Measurements from ENCODE around the gene COX19.

COX19 gene, protein sequence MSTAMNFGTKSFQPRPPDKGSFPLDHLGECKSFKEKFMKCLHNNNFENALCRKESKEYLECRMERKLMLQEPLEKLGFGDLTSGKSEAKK

DNA sequence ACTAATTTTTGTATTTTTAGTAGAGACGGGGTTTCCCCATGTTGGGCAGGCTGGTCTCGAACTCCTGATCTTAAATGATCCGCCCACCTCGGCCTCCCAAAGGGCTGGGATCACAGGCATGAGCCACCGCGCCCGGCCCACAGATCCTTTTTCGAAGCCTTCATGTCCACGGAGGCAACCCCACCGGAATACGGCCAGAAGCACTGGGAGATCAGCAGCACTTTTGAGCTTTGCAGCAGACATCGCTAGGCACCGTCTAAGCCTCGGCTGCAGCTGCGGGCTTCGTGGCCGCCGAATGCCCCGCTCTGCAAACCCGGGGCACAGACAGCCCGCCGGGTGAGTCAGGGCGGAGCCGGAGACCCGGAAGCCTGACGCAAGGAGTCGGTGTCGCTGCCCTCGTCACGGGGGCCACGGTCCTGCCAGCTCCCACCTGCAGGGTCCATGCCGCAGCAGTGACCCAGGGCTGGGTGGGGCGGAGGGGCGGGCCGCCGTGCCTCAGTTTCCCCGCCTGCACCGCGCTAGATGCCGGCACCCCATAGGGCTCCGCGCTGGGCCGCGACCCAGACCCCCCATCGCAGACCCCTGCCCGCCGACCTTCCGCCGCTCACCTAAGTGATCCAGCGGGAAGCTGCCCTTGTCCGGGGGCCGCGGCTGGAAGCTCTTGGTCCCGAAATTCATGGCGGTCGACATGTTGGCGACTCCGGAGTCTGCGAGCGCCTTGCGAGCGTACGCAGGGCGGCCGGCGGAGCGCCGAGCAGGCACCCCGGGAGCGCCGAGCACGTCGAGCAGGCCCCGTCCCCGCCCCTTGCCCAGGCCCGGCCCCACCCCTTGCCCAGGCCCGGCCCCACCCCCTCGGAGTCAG lies at the start of gene COX19:
TSS of gene COX19 (minus strand) at position 730 of the 862 bp plus-strand sequence. CDS start at position 690, 40 bp downstream.
- DNase-seq: peak; percentile 89

DNA sequence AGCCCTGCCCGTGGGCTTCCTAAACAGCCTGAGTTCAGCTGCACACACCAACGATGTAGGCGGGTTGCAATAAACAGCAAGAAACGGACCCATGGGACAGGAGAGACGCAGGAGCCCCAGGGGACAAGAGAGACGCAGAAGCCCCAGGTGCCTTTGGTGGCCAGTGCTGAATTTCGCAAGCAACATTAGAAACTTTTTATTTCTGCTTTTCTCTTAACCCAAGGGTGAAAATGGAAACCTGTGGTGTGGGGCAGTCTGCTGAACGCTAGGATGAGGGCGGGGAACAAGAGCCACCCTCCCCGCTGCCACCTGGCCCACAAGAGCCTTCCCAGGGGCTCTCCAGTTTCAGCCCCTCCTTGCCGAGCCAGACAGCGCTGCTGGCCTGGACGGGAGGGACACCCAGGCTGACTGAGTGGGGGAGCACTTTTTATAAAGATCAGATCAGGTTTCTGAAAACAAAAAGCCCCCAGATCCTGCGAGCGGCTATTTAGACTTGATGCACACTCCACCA lies 49.0 kb upstream of the COX19 start:
- no peak for DNase-seq

DNA sequence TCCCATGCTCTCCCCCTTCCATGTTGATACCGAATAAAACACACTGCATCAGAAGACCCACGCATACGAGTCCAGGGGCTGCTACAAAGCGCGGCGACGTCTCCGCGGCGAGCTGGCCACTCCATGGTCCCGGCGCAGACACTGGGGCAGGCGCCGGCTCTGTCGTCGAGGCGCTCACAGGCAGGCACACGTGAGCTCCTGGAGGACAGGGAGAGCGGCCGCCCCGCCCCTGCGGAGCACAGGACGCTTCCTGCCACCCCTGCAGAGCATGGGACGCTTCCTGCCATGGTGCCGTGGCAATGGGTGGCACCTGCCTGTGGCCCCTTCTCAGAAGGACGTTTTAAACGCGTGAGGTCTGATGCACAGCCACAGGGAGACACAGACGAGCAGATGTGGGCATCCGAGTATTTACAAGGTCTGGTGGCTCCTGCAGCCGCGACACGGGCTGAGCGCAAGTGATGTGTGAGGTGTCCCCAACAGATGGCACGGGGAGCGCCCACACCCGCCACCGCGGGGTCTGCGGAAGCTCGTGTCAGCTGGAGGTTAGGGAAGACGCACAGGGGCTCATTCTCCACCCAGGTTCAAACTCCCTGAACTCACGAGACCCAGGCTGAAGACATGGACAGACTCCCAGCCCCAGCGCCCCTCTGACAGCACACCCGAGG lies 47.6 kb upstream of the COX19 start:
- DNase-seq: no peak

DNA sequence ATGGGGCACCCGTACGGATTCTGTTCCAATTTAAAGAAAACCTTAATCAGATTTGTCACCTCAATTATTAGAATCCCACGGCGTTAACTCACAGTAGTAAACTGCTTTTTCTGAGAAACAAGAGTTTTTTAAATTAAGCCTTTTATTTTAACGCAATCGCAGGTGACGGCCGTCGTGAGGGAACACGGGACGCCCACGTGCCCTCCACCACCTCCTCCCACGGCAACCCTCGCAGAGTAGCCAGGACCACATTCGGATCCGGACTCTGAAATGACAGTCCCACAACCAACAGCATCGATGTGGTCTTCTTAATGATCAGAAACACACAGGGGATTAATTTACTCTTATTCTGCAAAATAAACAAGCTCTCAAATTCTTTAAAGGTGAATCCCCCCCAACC lies 47.0 kb upstream of the COX19 start:
- no peak for DNase-seq

DNA sequence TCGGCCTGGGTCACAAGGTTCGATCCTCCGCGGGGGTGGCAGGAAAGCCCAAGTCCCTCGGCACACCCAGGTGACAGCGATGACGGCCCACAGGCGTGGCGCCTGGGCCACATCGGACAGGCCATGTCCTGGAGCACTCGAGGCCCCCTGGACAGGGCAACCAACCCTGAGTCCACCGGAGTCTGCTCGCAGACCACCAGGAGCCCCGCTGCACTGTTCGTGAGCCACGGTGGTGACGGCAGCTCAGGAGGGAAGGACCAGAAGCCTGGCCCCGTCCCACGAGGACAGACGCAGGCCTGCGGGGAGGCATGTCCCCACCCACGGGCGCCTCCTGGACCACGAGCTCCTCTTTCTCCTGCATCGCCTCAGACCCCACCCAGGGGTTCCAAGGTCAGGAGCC lies 46.6 kb upstream of the COX19 start:
- no peak for DNase-seq

DNA sequence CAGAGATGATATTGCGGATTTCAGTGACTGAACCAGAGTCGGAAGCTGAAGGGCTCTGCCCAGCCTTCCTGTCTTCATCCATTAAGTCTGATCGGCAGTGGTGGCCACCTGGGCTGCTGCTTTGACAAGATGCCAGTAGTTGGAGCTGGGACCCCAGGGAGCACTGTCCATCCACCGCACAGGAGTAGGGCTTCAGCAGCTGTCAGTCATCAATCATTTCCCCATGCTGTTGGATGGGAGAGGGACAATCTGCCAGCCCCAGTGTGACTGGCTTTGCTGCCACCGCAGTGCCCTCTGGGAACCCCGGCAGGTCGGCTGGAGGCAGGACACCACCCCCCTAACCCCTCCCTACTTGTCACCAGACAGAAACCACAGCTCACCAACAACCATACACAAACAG lies 46.0 kb upstream of the COX19 start:
- DNase-seq: no peak

DNA sequence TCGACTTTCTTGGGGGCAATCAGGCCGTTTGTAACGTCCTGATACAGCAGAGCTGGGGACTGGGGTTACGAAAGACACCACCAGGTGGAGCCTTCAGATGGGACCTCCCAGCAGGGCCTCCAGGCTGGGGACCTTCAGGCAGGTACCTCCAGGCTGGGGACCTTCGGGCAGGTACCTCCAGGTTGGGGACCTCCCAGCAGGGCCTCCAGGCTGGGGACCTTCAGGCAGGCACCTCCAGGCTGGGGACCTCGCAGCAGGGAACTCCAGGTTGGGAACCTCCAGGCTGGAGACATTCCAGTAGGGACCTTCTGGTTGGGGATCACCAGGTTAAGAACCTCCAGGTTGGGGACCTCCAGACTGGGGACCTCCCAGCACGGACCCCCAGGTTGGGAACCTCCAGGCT lies 45.5 kb upstream of the COX19 start:
- no peak for DNase-seq

DNA sequence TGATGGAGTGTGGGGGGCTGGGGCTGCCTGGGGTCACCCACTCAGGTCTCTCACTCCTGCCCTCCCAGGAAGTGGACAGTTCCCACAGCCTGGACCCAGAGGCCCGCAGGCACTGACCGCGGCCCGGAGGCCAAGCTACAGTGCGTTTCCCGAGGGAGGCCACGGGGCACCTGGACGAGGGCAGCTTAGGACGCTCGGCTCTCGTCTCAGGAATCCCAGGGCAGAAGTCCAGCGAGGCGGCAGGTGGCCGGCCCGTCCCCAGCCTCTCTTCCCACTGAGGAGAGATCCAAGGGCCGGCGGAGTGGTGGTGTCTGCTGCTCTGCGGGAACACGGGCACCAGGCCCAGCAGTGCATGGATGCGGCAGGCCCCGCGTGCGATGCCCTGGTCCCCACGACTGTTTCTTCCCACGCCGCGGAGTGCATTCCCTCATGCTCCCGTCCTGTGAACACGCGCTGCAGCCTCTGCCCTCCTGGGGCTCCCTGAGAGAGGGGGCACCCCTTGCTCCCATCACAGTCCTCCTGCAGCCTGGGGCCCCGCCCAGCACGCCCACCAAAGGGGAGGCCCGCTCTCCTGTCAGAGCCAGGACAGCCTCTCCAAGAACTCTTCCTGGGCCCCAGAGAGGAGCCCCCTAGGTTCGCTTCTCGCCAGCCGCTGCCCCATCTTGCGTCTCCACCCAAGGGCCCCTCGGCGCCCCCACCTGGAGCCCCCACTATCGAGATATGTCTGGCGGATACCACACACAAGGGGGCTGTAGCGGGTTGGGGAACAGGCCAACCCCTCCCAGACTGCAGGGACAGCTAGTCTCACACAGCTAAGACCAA lies 44.7 kb upstream of the COX19 start:
- no peak for DNase-seq

DNA sequence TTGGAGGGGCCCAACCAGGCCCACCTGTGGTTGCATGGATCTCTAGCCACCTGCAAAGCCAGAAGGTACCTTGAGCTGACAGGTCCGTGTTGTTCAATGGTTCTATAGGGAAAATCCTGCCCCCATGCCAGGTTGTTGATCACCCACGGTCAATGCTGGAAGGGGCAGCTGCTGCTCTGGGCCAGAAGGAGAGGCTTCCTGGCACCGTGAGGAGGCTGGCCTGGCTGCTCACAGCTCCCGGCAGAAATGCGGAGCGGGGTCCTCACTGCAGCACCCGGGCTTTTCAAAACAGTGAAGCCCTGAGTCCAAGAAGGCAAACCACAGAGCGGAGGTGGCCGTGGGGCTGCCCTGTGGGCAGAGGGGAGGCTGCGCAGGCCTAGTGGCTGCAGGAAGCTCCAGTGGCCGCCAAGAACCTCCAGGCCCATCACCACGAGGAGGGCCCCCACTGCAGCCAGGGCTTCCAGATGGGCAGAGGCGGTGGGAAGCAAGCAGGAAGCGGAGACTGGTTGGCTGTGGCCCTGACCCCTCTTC lies 44.0 kb upstream of the COX19 start:
- no peak for DNase-seq

DNA sequence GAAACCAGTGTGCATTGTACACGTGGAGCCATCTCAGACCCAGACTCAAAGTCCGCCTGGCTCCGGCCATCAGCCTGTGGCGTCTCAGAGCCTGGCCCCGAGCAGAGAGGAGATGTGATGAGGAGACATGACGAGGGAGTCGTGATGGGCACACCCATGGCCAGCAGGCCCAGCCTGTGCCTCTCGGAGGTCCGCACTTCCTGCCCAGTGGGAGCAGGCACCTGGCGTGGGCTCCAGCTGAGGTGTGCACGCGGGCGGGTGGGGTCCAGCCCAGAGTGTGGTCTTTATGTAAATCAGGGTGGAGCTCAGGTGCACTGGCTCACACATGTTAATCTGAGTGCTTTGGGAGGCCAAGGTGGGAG lies 43.0 kb upstream of the COX19 start:
- no peak for DNase-seq

DNA sequence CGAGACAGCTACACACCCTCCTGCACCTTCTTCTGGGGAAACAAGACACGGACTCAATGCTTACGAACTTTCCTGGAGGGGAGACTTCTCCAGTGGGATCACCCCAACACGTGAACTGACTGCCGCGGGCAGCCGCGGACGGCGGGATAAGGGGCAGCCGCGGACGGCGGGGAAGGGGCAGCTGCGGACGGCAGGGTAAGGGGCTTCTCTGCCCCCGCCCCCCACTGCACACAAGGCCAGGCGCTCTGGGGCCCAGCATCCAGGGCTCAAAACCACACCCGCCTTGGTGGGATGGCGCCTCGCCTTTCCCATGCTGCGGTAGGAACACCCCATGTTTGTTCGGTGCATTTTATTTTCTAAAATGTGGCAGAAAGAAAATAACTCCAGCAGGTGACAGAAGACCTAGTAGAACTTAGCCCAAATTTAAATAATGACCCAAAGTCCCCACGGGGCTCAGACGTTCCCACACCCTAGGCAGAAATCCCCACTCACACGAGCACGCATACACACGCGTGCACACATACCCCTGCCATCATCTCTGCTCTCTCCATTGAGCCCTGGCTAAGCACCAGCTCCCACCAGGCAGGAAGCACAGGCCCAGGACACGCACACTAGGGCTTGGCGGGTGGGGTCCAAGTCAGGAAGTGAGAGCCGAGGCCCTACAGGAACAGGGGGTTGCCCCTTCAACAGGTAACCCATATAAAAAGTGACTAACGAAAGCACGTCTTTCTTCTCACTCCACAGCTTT lies 42.4 kb upstream of the COX19 start:
- DNase-seq: no peak

DNA sequence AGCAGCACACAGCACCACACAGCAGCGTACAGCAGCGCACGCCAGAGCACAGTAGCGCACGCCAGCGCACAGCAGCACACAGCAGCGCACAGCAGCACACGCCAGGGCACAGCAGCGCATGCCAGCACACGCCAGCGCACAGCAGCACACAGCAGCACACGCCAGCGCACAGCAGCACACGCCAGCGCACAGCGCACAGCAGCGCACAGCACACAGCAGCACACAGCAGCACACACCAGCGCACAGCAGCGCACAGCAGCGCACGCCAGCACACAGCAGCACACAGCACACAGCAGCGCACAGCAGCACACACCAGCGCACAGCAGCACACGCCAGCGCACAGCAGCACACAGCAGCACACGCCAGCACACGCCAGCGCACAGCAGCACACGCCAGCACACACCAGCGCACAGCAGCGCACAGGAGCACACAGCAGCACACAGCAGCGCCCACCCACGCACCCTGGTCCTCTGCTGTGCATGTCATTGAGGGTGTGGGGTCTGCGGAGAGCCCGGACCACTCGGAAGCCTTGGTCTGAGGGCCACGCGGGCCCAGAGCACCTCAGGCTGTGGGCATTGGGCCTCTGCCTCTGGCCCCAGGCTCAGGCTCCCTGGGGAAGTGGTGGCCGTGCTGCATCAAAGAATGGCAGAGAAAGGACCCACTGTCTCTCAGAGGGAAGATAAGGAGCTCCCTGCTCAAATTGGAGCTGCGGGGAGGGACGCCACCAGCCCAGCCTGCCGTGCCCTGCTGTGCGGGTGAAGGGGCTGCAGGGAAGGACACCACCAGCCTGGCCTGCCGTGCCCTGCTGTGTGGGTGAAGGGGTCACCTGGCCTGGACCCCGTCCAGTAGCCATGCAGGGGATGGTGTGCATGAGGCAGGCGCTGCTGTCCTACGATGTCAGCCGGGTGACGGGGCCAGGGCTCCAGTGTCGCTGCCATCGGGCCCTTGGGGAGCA lies 41.5 kb upstream of the COX19 start:
- DNase-seq: no peak

DNA sequence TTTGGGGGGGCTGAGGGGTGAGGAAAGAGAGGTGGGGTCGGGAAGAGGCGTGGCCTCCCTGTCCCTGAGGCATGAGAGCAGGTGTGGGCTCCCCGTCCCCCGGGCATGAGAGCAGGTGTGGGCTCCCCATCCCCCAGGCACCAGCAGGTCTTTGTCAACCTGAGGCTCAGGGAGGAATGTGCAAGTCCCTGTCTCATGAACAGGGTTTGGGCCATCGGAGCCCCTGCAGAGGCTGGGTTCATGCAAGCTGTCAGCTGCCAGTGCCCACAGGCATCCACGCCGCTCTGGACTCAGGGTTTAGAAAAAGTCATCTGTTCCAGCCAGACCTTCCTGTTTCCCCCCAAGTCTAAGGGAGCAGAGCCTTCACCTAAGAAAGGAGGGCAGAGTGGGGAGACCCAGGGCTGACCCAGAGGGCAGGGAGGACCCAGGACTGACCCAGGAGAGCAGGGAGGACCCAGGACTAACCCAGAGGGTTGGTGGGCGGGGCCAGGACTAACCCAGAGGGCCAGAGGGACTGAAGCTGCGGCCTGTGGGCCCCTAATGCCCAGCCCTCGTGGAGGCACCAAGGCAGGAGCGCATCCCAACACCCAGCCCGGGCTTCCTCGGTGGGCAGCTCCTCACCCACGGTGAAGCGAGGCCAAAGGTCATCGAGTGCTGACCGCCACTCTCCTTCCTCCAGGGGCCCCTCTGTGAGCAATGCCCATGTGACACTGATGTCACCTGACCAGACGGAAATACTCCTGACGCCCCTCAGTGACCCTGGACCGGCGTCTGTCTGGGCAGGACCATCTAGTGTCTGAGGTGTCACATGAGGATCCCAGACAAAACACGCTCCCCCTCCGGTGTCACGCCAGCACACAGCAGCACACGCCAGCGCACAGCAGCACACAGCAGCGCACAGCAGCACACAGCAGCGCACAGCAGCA lies 40.1 kb upstream of the COX19 start:
- DNase-seq: no peak

DNA sequence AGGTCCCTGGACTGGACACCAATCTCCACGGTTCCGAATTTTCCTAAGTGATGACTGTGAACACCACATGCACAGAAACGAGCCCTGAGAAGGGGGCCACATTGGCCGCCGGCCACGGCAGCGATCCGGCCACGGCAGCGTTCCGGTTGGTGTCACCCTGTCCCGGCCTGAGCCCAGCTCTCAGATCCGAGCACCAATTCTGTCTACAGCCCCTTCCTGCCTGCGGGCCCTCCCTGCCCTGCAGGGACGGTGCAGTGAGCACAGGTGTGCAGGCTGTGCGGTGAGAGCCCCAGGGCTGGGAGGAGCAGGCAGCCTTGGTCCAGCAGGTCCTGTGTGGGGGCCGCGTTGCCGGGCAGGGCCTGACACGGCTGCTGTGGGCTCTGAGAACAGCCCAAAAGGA lies 39.3 kb upstream of the COX19 start:
- no peak for DNase-seq

DNA sequence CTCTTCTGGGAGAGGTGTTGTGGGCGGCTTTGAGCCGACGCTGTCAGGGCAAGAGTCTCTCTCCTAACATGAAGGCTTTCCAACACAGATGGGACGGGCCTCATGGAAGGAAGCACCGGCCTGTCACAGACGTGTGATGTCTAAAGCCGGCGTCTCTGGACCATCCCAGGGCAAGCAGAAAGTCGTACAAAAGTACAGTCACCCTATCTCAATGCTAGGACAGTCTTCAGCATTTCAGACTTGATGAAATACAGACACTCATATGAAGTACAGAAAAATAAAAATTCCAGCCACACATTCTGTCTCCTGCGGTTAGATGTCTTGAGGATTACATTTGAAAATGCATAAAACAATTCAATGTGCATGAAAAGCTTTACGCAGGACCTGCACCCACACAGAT lies 38.2 kb upstream of the COX19 start:
- DNase-seq: no peak

DNA sequence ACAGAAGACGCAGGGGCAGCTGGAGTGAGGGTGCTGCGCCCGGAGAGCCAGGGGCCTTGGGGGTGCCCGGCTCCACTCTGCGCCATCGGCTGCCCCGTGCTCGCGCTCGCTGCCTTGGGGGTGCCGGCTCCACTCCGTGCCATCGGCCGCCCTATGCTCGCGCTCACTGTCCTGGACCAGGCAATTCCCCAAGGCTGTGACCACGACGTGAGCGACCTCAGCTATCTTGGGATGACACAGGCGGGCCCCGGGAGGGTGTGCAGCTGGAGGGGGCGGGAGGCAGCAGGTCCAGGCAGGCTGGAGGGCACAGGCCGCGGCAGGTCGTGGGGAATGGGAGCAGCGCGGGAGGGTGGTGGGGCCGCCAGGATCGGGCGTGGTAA lies 37.4 kb upstream of the COX19 start:
- no peak for DNase-seq

DNA sequence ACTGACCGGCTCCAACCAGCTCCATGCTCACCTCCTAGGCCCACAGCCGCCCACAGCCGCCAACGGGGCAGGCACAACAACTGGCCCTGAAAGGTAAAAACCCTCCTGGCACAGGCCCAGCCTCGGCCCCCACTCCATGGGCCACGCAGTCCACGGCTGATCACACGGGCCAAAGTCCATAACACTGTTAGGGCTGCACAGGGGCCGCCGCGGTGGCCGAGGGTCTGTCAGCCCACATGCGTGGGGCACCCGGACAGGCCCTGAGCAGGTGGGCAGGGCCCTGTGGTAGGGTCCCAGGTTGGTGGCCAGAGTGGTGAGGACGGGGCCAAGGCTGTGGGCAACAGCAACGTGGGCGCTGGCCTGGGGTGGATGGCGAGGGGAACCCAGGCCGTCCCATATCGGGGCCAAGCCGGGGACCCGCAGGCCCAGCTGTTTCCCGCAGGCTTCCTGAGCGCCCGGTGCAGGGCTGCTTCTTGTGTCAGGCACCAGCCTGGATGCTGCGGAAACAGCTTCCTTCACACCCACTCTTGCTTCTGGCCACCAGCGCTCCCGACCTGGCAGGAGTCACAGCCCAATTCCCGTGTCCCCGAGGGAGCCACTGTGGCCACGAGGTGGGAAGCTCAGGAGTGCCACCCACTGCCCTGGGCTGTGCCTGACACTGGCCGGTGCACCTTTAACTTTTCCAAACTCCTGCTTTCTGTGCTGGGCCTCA lies 36.8 kb upstream of the COX19 start:
- no peak for DNase-seq

DNA sequence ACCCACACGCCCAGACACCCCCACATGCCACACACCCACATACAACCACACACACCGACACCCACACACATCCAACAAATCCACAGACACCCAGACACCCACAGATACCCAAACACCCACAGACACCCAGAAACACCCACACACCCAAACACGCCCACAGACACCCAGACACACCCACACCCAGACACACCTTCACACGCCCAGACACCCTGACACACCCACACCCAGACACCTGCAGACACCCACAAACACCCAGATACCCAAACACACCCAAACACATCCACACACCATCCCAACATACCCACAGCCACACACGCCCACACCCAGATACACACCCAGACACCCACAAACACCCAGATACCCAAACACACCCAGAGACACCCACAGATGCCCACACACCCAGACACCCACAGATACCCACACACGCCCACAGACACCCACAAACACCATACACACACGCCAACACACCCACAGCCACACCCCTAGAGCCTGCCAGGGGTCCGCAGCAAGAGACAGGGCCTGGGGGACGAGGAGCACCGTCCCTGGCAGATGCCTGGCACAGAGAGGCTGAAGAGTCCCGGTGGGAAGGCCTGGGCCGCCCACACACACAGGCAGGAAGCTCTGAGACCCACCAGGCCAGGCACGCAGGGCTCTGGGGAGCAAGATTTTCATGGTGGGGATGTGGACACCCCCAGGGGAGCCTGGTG lies 36.1 kb upstream of the COX19 start:
- DNase-seq: no peak

DNA sequence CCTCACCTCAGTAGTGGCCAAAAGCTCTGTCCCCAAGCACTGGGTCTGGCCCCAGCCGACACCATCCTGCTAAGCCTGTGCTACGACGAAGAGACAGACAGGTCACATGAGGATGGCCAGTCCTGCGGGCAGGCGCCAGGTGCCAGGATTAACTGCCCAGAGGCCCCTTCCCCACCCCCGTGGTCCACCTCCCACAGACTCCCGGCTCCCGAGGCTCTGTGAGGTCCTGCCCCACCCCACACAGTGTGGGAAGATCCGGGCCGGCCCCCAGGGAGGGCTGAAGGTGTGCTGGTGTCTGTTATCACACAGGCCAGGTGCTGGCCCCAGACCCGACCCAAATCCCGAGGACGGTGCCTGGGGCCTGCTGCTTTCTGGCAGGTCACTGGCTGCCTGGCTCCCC lies 34.9 kb upstream of the COX19 start:
- no peak for DNase-seq
